Body of pancreas (tissue), 4 donors: ENCODE results near the gene GBP4. TPM values are rescaled to one million over a fixed set of nuclear protein-coding genes. Genes with fewer than 3 reads are reported as not detected.

Source experiments
- ATAC-seq: fragments of 150-250 bp; one replicate; pipeline ENCODE4 v1.9.1; 2016
- DNase-seq, 4 donors: peaks; one replicate each; pipeline ENCODE4 v3.0.0-alpha.2; 2019
- H3K27ac ChIP-seq, 4 donors: fragments of 200-600 bp; sonication (generic); 1 replicate in 3 of 4; 2 replicates in 1 of 4; pipeline versions ENCODE4 v1.5.1 to v1.6.1; 2016 to 2019; ENCODE audit warnings: mild to moderate bottlenecking in 1 of 4, mixed read lengths in 1 of 4, moderate library complexity in 1 of 4
- H3K27me3 ChIP-seq, 2 donors: fragments of 200-600 bp; sonication (generic); one replicate each; pipeline ENCODE4 v1.6.0; 2016; ENCODE audit warnings: mild to moderate bottlenecking in 1 of 2
- H3K36me3 ChIP-seq, 2 donors: fragments of 200-600 bp; sonication (generic); replicated peaks in 1 of 2; 2 replicates each; pipeline ENCODE4 v1.5.1; 2016; ENCODE audit warnings: low read depth in 2 of 2; ENCODE audit not compliant: insufficient read depth in 1 of 2
- H3K4me1 ChIP-seq: fragments of 200-600 bp; sonication (generic); one replicate; pipeline ENCODE4 v1.6.0; 2016
- H3K4me3 ChIP-seq, 2 donors: fragments of 200-600 bp; sonication (generic); 1 replicate in 1 of 2; 2 replicates in 1 of 2; pipeline ENCODE4 v1.5.1; 2016 to 2019
- H3K9me3 ChIP-seq, 3 donors: fragments of 200-600 bp; sonication (generic); 1 replicate in 2 of 3; 2 replicates in 1 of 3; pipeline ENCODE4 v1.5.1; 2016
- POLR2A ChIP-seq, 3 donors: fragments of 450-650 bp; IDR thresholded peaks; one replicate each; pipeline ENCODE4 v1.6.1; 2016; ENCODE audit warnings: antibody characterized with exemption in 3 of 3, mild to moderate bottlenecking in 2 of 3
- WGBS, 2 donors: methylation state at CpG; one replicate each; pipeline ENCODE4 v1.1.5; 2017; 5-methylcytosine and 5-hydroxymethylcytosine counted together
- intact Hi-C: fragments of 100-400 bp; cut with DNase I; formaldehyde crosslinking; loops from one replicate; pipeline ENCODE4 v1.15.1; 2023
- total RNA-seq, 2 donors: library from RNA; depleted of rRNA; stranded (reverse); fragments of >200 nt; gene quantifications; one replicate each; pipeline ENCODE4 v1.1.0, GENCODE V29; 2016
- TF ChIP-seq, protein P1 (sequence below), 7 experiments: fragments of 450-650 bp in 4 of 7; fragments of 200-600 bp in 3 of 7; sonication (generic) in 3 of 7; IDR thresholded peaks; one replicate each; pipeline ENCODE4 v1.5.1; 2016 to 2019; ENCODE audit warnings: antibody characterized with exemption in 7 of 7

GBP4 gene
- total RNA-seq, 2 donors from 2014 or later, result 0.66 to 2.6 TPM

DNA sequence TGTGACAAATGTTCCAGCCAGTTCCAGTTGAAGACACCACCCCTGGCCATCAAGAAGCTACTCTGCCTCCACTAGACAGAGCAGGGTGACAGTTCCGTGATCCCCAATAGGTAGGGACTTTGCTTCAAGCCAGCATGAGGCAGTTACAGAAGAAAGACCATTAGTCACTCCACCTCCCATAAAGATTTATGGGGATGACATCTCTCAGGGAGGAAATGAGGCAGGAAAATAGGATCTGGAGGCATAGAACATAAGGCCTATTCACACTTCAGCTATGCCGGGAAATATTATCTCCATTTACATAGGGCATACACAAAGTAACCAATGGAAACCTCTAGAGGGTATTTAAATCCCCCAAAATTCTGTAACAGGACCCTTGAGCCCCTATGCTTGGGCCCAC, 19.4 kb downstream of the GBP4 start:
- 88 to 91% methylated on average over 2 of the region's 2 CpGs for WGBS, 2 donors
- no peak for DNase-seq
- Histone ChIP-seq H3K4me3 (no peak overlapping the region), H3K27ac (no peak overlapping the region), H3K9me3 (no peaks in the 10 kb centered on the region), H3K27me3 (no peaks in the 10 kb centered on the region), H3K36me3 (no peaks in the 10 kb centered on the region), H3K4me1 (no peaks in the 10 kb centered on the region)
- intact Hi-C loops, result no loop called here
- no peak for ATAC-seq
- TF ChIP-seq POLR2A (IDR thresholded peaks at IDR 0.05), result no peak
- TF ChIP-seq, protein P1, sequence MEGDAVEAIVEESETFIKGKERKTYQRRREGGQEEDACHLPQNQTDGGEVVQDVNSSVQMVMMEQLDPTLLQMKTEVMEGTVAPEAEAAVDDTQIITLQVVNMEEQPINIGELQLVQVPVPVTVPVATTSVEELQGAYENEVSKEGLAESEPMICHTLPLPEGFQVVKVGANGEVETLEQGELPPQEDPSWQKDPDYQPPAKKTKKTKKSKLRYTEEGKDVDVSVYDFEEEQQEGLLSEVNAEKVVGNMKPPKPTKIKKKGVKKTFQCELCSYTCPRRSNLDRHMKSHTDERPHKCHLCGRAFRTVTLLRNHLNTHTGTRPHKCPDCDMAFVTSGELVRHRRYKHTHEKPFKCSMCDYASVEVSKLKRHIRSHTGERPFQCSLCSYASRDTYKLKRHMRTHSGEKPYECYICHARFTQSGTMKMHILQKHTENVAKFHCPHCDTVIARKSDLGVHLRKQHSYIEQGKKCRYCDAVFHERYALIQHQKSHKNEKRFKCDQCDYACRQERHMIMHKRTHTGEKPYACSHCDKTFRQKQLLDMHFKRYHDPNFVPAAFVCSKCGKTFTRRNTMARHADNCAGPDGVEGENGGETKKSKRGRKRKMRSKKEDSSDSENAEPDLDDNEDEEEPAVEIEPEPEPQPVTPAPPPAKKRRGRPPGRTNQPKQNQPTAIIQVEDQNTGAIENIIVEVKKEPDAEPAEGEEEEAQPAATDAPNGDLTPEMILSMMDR (IDR thresholded peaks at IDR 0.05), result no peak

DNA sequence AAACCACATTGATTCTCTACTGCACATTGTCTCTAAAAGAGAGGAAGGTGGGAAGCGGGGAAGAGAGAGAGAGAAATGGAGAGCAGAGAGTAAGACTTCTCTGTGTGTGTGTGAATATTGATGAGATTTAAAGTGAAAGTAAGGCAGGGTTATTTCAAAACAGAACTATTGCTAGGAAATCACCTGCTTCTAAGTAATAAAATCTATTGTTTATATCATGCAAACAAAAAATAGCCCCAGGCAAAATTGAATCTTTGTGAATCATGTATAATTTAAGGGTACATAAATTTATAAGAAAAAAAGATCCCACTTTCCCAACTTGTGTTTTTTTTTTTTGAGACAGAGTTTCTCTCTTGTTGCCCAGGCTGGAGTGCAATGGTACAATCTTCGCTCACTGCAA, 21.8 kb downstream of the GBP4 start:
- TF ChIP-seq POLR2A (IDR thresholded peaks at IDR 0.05), result no peak
- TF ChIP-seq, protein P1 (IDR thresholded peaks at IDR 0.05), result no peak
- ATAC-seq (no peak), DNase-seq (no peak)
- intact Hi-C loops, result no loop called here
- H3K27ac ChIP-seq, result no peak overlapping the region
- no peaks in the 10 kb centered on the region for H3K4me1 ChIP-seq
- no peaks in the 10 kb centered on the region for H3K27me3 ChIP-seq
- H3K4me3 ChIP-seq, result no peak overlapping the region
- no peaks in the 10 kb centered on the region for H3K9me3 ChIP-seq
- no peaks in the 10 kb centered on the region for H3K36me3 ChIP-seq
- WGBS, 2 donors, result 92 to 97% methylated on average over 2 of the region's 2 CpGs

DNA sequence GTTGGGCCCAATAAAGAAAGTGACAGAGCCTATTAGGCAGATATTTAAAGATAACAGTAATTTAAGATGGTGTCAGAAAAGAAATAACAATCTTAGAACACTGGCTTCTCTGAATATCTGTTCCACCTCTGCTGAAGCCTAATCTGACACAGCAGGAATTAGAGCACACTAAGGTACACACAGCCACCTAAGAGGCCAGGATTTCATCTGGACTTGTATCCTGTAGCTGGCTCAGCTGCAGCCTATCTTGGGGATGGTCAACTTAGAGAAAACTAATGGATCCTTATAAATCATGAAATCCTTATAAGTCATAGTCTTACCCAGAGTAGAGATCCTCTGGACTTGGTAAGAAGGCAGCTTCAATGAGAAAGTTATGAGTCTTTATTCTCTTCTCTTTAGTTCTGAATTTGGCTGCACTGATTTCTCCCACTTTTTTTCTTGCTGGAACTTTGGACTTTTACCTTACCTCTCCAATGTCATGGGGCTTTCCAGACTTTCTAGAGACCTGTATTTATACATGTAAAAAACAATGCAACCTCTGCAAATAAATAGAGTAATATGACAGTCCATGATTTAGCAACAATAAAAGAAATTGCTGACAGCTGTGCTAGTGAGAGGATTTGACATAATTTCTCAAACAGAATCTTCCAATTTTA, 23.0 kb downstream of the GBP4 start, which contains the start of gene GBP7:
Gene GBP7 (minus strand): TSS at position 403 of the 656 bp plus-strand sequence. CDS start 4,068 bp downstream, outside the sequence.
- H3K27me3 ChIP-seq, result no peaks in the 10 kb centered on the region
- TF ChIP-seq, protein P1 (IDR thresholded peaks at IDR 0.05), result no peak
- no peak for TF ChIP-seq POLR2A (IDR thresholded peaks at IDR 0.05)
- H3K4me3 ChIP-seq, result no peak within 1 kb of the TSS
- no peaks in the 10 kb centered on the region for H3K9me3 ChIP-seq
- no peaks in the 10 kb centered on the region for H3K4me1 ChIP-seq
- no peaks in the 10 kb centered on the region for H3K36me3 ChIP-seq
- ATAC-seq, result no peak
- H3K27ac ChIP-seq, result no peak within 1 kb of the TSS
- no peak for DNase-seq
- intact Hi-C loops, result no loop called here

DNA sequence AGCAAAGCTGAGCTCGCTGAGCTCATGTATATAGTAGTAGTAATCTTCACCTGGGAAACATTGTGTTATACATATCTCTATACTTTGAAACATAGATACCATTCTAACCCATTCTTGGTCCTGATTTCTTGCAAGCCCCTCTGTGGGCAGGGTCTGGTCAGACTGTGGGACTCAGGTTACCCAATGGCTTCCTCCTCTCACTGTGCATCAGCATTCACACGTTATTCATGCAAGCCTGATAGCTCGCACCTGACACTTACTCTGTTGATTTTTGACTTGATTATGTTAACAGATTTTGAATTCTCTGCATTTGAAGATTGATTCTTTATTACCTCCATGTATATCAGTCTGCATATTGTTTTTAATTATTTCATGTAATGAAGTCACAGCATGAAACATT, 24.3 kb downstream of the GBP4 start:
- H3K4me3 ChIP-seq, result no peak overlapping the region
- no peak overlapping the region for H3K27ac ChIP-seq
- no peaks in the 10 kb centered on the region for H3K27me3 ChIP-seq
- ATAC-seq (no peak), DNase-seq (no peak)
- H3K4me1 ChIP-seq, result no peaks in the 10 kb centered on the region
- intact Hi-C loops, result no loop called here
- no peak for TF ChIP-seq POLR2A (IDR thresholded peaks at IDR 0.05)
- TF ChIP-seq, protein P1 (IDR thresholded peaks at IDR 0.05), result no peak
- no peaks in the 10 kb centered on the region for H3K36me3 ChIP-seq
- H3K9me3 ChIP-seq, result no peaks in the 10 kb centered on the region
- WGBS, 2 donors, result 73 to 82% methylated on average over 3 of the region's 3 CpGs
